ENCODE data around the gene KHSRP.
"Not testable (repeated sequence)": the region's sequence is repeated elsewhere in the genome, so short reads cannot be mapped to it uniquely, and the experiment has no call there.

KHSRP gene

DNA sequence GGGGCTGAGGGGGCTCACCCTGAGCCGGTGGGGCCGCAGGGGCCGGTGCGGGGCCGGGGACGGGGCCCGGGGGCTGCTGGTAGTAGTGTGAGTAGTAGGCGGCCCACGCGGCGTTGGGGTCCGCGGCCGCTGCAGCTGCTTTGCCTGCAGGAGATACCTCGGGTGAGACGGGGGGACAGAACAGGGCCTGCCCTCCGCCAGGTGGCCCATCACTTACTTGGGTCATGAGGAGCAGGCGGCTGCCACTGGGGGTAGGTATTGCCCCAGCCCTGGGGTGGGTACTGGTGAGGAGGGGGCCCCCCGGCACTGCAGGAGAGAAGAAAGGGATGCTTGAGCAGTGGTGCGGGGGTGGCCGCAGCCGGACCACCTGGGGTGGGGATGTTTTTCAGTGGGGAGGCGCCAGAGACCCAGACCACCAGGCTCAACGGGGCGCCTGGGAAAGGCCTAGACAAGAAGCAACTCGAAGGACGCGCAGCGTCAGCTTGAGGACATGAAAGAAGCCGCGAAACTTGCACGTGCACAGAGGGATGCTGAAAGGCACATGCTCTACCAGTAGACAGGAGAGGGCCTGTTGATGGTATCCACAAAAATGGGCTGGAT is 8.9 kb downstream of the KHSRP start:
- Mint-ChIP-seq H3K36me3 (ENCODE audit: low read depth) (peaks cover 38% of the 10 kb centered on the region), H3K27me3 (no peaks in the 10 kb centered on the region), H3K9me3 (no peaks in the 10 kb centered on the region), H3K4me3 (no peak overlapping the region), H3K27ac (no peak overlapping the region), H3K4me1 (no peaks in the 10 kb centered on the region)
- ATAC-seq: no peak
- no peak for DNase-seq

DNA sequence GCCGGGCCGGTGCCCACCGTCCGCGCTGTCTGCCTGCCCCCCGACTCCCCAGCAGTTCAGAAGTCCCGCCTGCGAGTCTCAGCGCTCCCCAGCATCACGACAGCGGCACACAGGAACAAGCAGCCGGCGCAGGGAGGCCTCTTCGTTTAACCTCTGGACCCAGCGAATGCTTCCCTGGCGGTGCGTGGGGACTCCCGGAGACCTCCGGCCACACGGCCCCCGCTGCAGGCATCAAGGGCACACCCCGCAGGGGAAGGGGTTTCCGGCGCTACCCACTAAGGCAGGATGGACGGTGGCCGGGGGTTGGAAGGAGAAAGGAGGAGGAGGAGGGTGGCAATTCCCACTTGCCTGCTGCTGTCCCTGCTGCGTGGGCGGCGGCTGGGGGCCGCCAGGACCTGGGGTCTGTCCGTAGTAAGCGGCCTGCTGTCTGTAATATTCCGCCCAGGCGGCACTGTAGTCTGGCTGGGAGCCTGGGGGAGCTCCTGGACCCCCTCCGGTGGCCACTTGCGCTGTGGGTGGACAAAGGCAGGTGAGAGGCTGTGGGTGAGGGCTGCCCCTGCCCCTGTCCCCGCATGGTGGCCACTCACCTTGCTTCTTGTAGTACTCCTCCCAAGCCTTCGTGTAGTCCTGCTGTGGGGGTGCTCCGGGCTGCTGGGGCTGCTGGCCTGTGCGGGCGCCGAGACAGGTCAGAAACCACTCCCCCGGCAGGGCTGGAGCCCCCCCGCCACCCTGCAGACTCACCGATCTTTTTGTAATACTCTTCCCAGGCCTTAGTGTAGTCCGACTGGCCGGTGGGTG is 9.6 kb downstream of the KHSRP start:
- ATAC-seq: no peak
- H3K36me3 Mint-ChIP-seq (ENCODE audit: low read depth): peaks cover 31% of the 10 kb centered on the region
- H3K4me3 Mint-ChIP-seq: no peak overlapping the region
- H3K27me3 Mint-ChIP-seq: no peaks in the 10 kb centered on the region
- H3K4me1 Mint-ChIP-seq: no peaks in the 10 kb centered on the region
- no peaks in the 10 kb centered on the region for H3K9me3 Mint-ChIP-seq
- DNase-seq: no peak
- H3K27ac Mint-ChIP-seq: no peak overlapping the region

DNA sequence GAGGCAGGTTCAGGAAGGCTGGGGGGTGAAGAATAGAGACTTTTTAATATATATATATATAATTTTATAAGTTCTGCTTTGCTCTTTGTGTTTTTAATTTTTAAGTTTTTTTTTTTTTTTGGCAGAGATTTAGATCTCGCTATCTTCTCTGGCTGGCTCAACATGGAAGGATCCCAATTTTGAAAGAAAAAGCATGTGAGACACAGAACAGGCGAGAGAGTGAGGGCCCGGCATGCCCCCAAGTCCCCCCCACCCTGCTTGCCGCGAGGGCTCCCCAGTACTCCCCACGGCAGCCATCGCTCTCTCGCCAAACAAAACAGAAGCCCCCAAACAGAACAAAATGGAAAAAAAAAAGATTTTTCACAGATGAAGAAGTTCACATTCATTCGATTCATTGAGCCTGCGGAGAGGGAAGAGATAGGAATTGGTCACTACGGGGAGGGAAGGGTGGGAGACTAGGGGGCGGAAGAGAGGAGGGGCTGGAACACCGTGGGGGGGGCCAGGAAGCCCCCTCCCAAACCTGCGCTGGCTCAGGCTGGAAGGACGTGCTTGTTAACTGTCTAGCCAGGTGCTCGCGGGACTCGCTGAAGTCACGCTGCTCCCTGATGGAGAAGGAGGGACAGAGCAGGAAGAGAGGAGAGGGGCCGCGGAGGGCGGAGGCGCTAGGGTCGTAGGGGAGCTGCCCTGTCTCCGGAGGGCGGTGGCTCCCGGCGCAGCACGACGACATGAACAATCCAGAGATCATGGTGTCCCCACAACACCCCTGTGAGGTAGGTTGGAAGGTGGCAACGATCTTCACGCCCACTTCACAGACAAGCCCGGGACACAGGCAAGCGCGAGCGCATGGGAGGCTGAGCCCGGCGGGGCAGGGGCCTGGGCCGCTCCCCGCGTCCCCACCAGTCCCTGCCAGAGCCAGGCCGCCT is 10.6 kb downstream of the KHSRP start:
- no peak for ATAC-seq
- Mint-ChIP-seq H3K27me3 (no peaks in the 10 kb centered on the region), H3K36me3 (ENCODE audit: low read depth) (peaks cover 24% of the 10 kb centered on the region), H3K4me3 (no peak overlapping the region), H3K9me3 (no peaks in the 10 kb centered on the region), H3K27ac (no peak overlapping the region), H3K4me1 (no peaks in the 10 kb centered on the region)
- no peak for DNase-seq

DNA sequence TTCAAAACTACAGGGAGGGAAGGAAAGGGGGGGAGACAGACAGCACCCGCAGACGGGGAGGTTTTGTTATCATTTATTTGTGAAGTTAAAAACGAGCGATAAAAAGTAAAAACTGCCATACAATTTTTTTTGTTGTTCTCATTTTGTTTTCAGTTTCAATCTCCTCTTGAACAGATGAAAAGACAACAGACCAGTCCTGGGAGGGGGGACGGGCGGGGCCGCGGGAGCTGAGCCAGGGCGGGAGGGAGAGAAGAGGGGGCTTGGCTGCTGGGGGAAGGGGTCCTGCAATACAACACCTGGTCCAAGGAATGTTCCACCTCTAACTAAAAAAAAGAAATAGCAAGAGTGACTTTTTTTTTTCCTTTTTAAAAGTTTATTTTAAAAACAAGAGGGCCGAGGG is 11.3 kb downstream of the KHSRP start:
- Mint-ChIP-seq H3K4me1 (no peaks in the 10 kb centered on the region), H3K9me3 (no peaks in the 10 kb centered on the region), H3K27me3 (no peaks in the 10 kb centered on the region), H3K36me3 (ENCODE audit: low read depth) (peaks cover 17% of the 10 kb centered on the region), H3K27ac (no peak overlapping the region), H3K4me3 (no peak overlapping the region)
- ATAC-seq: no peak
- DNase-seq: no peak

DNA sequence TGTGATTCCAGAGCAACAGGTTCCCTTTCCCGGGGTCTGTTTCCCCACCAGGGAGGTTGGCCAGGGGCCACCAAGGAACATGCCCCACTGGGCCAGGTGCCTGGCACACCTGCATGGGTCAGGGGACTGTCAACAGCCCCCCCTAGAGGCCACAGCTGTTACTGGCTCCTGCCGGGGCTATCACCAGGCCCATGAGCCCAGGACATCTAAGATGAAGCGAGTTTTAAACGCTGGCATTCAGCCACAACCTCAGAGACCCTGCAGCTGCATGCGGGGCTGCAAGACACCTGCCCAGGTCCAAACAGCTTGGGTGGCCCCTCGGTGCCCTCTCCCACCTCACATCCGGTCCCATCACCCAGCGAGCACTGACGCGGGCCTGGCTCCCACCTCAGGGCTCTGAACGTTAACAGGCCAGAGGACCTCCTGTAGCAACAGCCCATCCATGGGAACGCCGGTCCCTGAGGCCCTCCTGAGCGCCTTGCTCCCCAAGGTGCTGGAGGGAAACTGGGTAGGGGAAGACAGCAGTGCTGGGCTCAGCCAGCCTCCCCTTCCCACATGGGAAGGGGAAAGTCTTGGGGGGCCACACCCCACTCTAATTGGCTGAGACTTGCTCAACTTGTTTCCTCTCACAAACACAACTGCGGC is 12.0 kb downstream of the KHSRP start:
- peak; percentile 53 for ATAC-seq
- peak; percentile 59 for DNase-seq
- H3K4me3 Mint-ChIP-seq: no peak overlapping the region
- peaks cover 12% of the 10 kb centered on the region for H3K36me3 Mint-ChIP-seq (ENCODE audit: low read depth)
- no peaks in the 10 kb centered on the region for H3K27me3 Mint-ChIP-seq
- no peak overlapping the region for H3K27ac Mint-ChIP-seq
- H3K4me1 Mint-ChIP-seq: no peaks in the 10 kb centered on the region
- H3K9me3 Mint-ChIP-seq: no peaks in the 10 kb centered on the region

DNA sequence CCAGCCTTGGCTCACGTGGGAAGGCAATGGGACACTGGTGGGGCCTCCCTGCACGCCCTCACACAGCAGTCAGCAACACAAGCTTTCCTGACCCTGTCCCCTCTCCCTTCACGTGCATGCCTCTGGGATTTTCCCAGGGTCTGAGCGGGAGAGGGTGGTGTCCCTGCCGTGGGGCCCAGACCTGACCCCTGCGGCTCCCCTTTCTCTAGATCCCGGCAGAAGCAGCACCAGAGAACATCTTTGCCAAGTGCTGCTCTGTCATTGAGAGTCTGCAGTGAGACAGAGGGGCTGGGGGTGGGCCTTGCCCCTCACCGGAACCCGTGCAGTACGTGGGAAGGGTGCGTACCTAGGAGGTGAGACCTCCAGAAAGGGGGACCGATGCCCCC is 12.6 kb downstream of the KHSRP start:
- ATAC-seq (no peak), DNase-seq (no peak)
- Mint-ChIP-seq H3K27ac (no peak overlapping the region), H3K9me3 (no peaks in the 10 kb centered on the region), H3K4me1 (no peaks in the 10 kb centered on the region), H3K36me3 (ENCODE audit: low read depth) (peaks cover 12% of the 10 kb centered on the region), H3K4me3 (no peak overlapping the region), H3K27me3 (no peaks in the 10 kb centered on the region)

DNA sequence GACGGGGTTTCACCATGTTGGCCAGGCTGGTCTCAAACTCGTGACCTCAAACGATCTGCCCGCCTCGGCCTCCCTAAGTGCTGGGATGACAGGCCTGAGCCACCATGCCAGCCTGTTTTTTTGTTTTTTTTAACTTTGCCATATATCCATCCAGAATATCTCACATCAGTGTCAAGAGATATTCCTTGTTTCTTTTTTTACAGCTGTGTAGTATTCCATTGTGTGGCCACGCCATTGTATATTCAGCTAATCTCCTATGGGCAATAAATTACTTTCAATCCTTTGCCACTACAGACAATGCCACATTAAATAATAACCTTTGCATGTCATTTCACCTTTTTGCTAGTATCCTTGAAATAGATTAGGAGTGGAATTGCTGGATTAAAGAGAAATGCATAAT is 15.3 kb downstream of the KHSRP start:
- no peaks in the 10 kb centered on the region for H3K9me3 Mint-ChIP-seq
- H3K36me3 Mint-ChIP-seq (ENCODE audit: low read depth): peaks cover 7% of the 10 kb centered on the region
- no peak overlapping the region for H3K27ac Mint-ChIP-seq
- no peaks in the 10 kb centered on the region for H3K27me3 Mint-ChIP-seq
- no peak for ATAC-seq
- no peak overlapping the region for H3K4me3 Mint-ChIP-seq
- DNase-seq: no peak
- H3K4me1 Mint-ChIP-seq: no peaks in the 10 kb centered on the region

DNA sequence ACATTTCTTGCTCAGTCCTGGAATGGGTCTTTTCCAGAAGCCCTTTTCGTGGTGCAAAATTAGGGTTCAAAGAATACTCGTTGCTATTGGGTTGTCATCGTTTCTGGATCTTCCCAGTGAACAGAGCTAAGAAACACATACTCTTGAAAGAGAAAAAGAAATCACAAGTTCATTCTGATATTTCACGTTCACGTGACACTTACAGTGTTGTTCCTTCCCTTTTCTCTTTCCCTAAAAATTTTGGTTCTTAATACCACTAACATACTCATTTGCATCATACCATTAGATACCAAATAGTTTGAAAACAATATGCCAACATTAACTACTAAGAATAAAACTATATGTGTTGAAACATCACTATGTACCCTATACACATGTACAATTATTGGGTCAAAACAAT is 18.2 kb downstream of the KHSRP start:
- Mint-ChIP-seq H3K27ac (no peak overlapping the region), H3K27me3 (no peaks in the 10 kb centered on the region), H3K4me3 (no peak overlapping the region), H3K4me1 (no peaks in the 10 kb centered on the region), H3K9me3 (no peaks in the 10 kb centered on the region), H3K36me3 (ENCODE audit: low read depth) (no peaks in the 10 kb centered on the region)
- ATAC-seq: no peak
- DNase-seq: no peak

DNA sequence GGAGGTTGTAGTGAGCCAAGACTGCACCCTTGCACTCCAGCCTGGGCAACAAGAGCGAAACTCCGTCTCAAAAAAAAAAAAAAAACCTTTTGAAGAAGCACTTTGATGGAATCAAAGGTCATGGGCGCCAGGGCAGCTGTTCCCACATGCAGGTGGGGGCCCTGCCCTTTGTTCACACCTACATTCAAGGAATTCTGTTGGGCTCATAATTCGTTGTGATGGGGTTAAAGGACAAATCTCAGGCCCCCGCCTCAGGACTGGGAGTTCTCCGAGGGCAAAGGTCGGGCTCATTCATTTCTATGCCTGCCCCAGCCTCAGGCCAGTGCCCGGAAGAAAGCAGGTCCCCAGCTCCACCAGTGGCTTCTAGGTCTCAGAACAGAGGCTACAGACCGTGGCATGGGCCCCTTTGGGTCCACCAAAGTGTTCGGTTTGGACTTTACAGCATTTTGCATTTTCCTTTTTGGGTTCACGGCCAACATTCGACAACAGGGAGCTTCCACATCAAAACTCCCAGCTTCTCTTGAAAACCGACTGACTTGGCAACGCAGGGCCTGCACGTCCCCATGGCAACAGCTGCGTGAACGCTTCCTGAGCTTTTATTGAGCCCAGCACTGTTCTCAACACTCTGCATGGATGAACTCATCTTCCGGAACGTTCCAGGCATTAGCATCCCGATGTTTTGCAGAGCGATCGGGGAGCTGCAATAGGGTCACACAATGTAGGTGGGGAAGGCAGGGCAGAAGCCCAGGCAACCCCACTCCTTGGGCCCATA is 21.6 kb downstream of the KHSRP start:
- no peaks in the 10 kb centered on the region for H3K4me1 Mint-ChIP-seq
- H3K27ac Mint-ChIP-seq: no peak overlapping the region
- no peaks in the 10 kb centered on the region for H3K9me3 Mint-ChIP-seq
- no peaks in the 10 kb centered on the region for H3K27me3 Mint-ChIP-seq
- DNase-seq (no peak), ATAC-seq (no peak)
- H3K36me3 Mint-ChIP-seq (ENCODE audit: low read depth): no peaks in the 10 kb centered on the region
- no peak overlapping the region for H3K4me3 Mint-ChIP-seq

DNA sequence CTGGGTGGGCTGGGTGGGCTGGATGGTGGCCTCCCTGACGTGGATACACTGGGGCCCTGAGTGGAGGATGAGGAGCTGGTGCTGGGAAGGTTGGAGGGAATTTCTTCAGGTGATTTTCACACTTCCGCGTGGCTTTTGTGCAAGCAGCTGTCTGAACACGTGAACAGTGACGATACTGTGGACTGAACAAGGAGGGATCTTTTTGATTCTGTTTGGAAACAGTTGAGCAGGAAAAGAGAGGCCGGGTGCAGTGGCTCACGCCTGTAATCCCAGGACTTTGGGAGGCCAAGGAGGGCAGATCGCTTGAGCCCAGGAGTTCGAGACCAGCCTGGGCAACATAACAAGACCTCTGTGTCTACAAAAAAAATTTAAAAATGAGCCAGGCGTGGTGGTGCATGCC is 22.6 kb downstream of the KHSRP start:
- no peaks in the 10 kb centered on the region for H3K27me3 Mint-ChIP-seq
- ATAC-seq (no peak), DNase-seq (no peak)
- H3K36me3 Mint-ChIP-seq (ENCODE audit: low read depth): no peaks in the 10 kb centered on the region
- no peaks in the 10 kb centered on the region for H3K9me3 Mint-ChIP-seq
- no peaks in the 10 kb centered on the region for H3K4me1 Mint-ChIP-seq
- no peak overlapping the region for H3K4me3 Mint-ChIP-seq
- H3K27ac Mint-ChIP-seq: no peak overlapping the region

DNA sequence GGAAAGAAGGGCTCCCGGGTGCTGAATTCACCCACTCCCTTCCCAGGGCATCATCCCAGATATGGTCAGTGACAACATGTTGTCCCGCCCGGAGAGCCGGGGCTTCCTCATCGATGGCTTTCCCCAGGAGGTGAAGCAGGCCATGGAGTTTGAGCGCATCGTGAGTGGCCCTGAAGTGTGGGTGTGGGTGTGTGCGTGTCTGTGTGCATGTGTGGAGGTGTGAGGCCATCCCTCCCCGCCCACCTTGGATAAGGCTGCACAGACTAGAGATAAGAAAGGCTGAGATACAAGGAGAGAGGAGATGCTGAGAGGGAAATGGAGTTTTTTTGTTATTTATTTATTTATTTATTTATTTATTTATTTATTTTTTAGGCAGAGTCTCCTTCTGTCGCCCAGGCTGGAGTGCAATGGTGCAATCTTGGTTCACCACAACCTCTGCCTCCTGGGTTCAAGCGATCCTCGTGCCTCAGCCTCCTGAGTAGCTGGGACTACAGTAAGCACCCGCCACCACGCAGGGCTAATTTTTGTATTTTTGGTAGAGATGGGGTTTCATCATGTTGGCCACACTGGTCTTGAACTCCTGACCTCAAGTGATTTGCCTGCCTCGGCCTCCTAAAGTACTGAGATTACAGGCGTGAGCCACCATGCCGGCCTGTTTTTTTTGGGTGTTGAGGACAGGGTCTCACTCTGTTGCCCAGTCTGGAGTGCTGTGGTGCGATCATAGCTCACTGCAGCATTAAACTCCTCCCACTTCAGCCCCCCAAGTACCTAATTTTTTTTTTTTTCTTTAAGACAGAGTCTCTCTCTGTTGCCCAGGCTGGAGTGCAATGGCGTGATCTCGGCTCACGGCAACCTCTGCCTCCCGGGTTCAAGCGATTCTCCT is 24.3 kb downstream of the KHSRP start:
- not testable (repeated sequence) for H3K36me3 Mint-ChIP-seq (ENCODE audit: low read depth); H3K4me1 Mint-ChIP-seq; ATAC-seq; H3K4me3 Mint-ChIP-seq; H3K9me3 Mint-ChIP-seq; DNase-seq; H3K27ac Mint-ChIP-seq; H3K27me3 Mint-ChIP-seq

DNA sequence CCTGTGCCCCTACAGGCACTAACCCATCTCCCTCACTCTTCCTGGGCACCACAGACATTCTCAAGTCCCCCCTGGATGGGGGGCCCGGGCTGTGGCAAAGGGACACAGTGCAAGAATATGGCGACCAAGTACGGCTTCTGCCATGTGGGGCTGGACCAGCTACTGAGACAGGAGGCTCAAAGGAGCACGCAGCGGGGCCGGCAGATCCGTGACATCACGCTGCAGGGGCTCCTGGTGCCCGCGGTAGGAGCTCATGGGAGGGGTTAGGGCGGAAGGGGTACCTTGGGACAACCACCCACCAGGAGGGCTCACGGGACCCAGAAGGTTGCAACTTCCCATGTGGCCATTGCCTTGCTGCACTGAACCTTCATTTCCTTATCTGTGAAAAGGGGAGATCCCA is 28.3 kb downstream of the KHSRP start:
- H3K4me1 Mint-ChIP-seq: peaks cover 19% of the 10 kb centered on the region
- H3K36me3 Mint-ChIP-seq (ENCODE audit: low read depth): peaks cover 6% of the 10 kb centered on the region
- ATAC-seq (no peak), DNase-seq (no peak)
- H3K4me3 Mint-ChIP-seq: no peak overlapping the region
- H3K27ac Mint-ChIP-seq: no peak overlapping the region
- H3K9me3 Mint-ChIP-seq: no peaks in the 10 kb centered on the region
- no peaks in the 10 kb centered on the region for H3K27me3 Mint-ChIP-seq

DNA sequence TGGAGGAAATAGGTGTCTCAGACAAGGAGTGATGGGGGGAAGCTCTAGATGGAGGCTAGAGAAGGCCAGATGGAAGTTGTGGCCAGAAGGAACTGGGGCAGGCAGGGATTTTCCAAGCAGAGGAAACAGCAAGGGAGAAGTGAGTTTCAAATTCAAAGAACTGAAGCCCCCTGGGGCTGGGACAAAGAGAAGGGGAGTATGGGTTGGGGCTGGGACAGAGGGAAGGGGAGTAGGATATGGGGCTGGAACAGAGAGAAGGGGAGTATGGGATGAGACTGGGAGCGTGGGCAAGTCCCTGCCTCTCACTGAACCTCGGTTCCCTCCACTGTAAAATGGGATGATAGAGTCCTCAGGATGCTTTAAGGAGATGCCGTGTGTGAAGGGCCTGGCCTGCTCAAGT is 29.8 kb downstream of the KHSRP start:
- H3K36me3 Mint-ChIP-seq (ENCODE audit: low read depth): peaks cover 12% of the 10 kb centered on the region
- H3K9me3 Mint-ChIP-seq: no peaks in the 10 kb centered on the region
- H3K4me1 Mint-ChIP-seq: peaks cover 22% of the 10 kb centered on the region
- H3K27me3 Mint-ChIP-seq: no peaks in the 10 kb centered on the region
- peak overlapping the region; percentile 47 for H3K27ac Mint-ChIP-seq
- ATAC-seq (no peak), DNase-seq (no peak)
- H3K4me3 Mint-ChIP-seq: peak overlapping the region; percentile 6
